Activated CD4-positive, CD25-positive, alpha-beta regulatory T cell treated with anti-CD3 and anti-CD28 coated beads, Interleukin-2, amount 50 U/mL, for 24 hours (primary cell): Measurements from ENCODE around the gene FCN3.

Source experiments
- ATAC-seq, 2 donors: fragments of 150-1000 bp; cut with Tn5 transposase; one replicate each; pipeline ENCODE4 v1.10.0; 2021; ENCODE audit warnings: mild to moderate bottlenecking in 1 of 2, moderate library complexity in 1 of 2

The FCN3 gene

GRCh38 chr1:27357281-27358037, 17.2 kb downstream of the FCN3 start:
- ATAC-seq, result peak; percentile 62 to 64

GRCh38 chr1:27356619-27357280, 17.9 kb downstream of the FCN3 start:
- ATAC-seq, result peak; percentile 68 to 80

GRCh38 chr1:27356277-27356618, 18.4 kb downstream of the FCN3 start:
- no peak for ATAC-seq

GRCh38 chr1:27355683-27356082, 18.9 kb downstream of the FCN3 start:
- ATAC-seq, result no peak

- no peak for ATAC-seq
These were observed 21.0 kb downstream of the FCN3 start for GRCh38 chr1:27353629-27354028.

GRCh38 chr1:27353166-27353565, 21.5 kb downstream of the FCN3 start:
- no peak for ATAC-seq

GRCh38 chr1:27351541-27352107, 23.0 kb downstream of the FCN3 start:
- ATAC-seq, result no peak

GRCh38 chr1:27350663-27351540, 23.7 kb downstream of the FCN3 start:
- no peak for ATAC-seq

- ATAC-seq, result peak; percentile 33 to 52
These were observed 24.6 kb downstream of the FCN3 start for GRCh38 chr1:27349784-27350662.

GRCh38 chr1:27348861-27349783, 25.5 kb downstream of the FCN3 start:
- ATAC-seq, result peak; percentile 72 to 74

GRCh38 chr1:27346991-27347624, 27.5 kb downstream of the FCN3 start:
- ATAC-seq, result no peak

GRCh38 chr1:27346357-27346756, 28.3 kb downstream of the FCN3 start:
- ATAC-seq, result no peak

- ATAC-seq, result no peak
These were observed 29.4 kb downstream of the FCN3 start for GRCh38 chr1:27345272-27345671.

GRCh38 chr1:27343639-27344025, 31.0 kb downstream of the FCN3 start:
- ATAC-seq, result no peak

- ATAC-seq, result peak; percentile 57 to 62
These were observed 31.6 kb downstream of the FCN3 start for GRCh38 chr1:27342778-27343638.

GRCh38 chr1:27342391-27342777, 32.2 kb downstream of the FCN3 start:
- peak; percentile 74 to 75 for ATAC-seq

GRCh38 chr1:27341525-27342252, 32.9 kb downstream of the FCN3 start, which contains the start of gene SYTL1:
Gene SYTL1 (plus strand): TSS chr1:27342022. CDS start chr1:27345335, 3,313 bp downstream.
- ATAC-seq, result peak; percentile 63 to 70

- ATAC-seq, result no peak
These were observed 35.4 kb downstream of the FCN3 start for GRCh38 chr1:27339213-27339612.

GRCh38 chr1:27338751-27339150, 35.9 kb downstream of the FCN3 start:
- ATAC-seq, result no peak
